T-helper 2 cell treated with Interferon-gamma antibody and Interleukin-4, amounts not matched to agents 100 ng/mL and 5 ng/mL, for 36 hours (primary cell): Measurements from ENCODE around the gene C15orf62. TPM values are rescaled to one million over a fixed set of nuclear protein-coding genes. Genes with fewer than 3 reads are reported as not detected.

Experiments
- intact Hi-C: fragments of 100-400 bp; cut with micrococcal nuclease; formaldehyde crosslinking; loops from one replicate; pipeline ENCODE4 v1.15.1; 2023
- total RNA-seq: library from RNA; stranded (reverse); gene quantifications from 2 replicates; pipeline ENCODE4 v1.2.3, GENCODE V29; 2022

C15orf62 gene
- 0.89 and 1.4 TPM in 2 replicates for total RNA-seq

GRCh38 chr15:40769274-40770146, at the start of gene C15orf62:
C15orf62 (plus strand) TSS chr15:40769980; CDS start chr15:40770496, 516 bp downstream.
- intact Hi-C loops, result no loop called here

GRCh38 chr15:40721701-40722100, 48.1 kb upstream of the C15orf62 start:
- intact Hi-C loops, result no loop called here

GRCh38 chr15:40722354-40722753, 47.4 kb upstream of the C15orf62 start:
- intact Hi-C loops, result no loop called here

GRCh38 chr15:40722934-40723333, 46.8 kb upstream of the C15orf62 start:
- intact Hi-C loops, result no loop called here

- intact Hi-C loops, result no loop called here
Observed at GRCh38 chr15:40723919-40724318, 45.9 kb upstream of the C15orf62 start.

GRCh38 chr15:40731034-40731433, 38.7 kb upstream of the C15orf62 start:
- intact Hi-C loops, result no loop called here

GRCh38 chr15:40736575-40736974, 33.2 kb upstream of the C15orf62 start:
- intact Hi-C loops, result no loop called here

- intact Hi-C loops, result no loop called here
Observed at GRCh38 chr15:40737048-40737447, 32.7 kb upstream of the C15orf62 start.

GRCh38 chr15:40739047-40739446, 30.7 kb upstream of the C15orf62 start:
- intact Hi-C loops, result no loop called here

- intact Hi-C loops, result no loop called here
Observed at GRCh38 chr15:40739854-40740253, 29.9 kb upstream of the C15orf62 start.

- intact Hi-C loops, result no loop called here
Observed at GRCh38 chr15:40743485-40743901, 26.3 kb upstream of the C15orf62 start.

GRCh38 chr15:40743921-40744814, 25.6 kb upstream of the C15orf62 start:
- intact Hi-C loops, result loop anchor here (1.0 kb wide), 1 partner anchor 11 kb away; the partner anchor contains the start of gene RMDN3

- intact Hi-C loops, result loop anchor here (1.0 kb wide), 1 partner anchor 11 kb away; the partner anchor contains the start of gene RMDN3
Observed at GRCh38 chr15:40744815-40745152, 25.0 kb upstream of the C15orf62 start.

GRCh38 chr15:40746916-40747418, 22.8 kb upstream of the C15orf62 start:
- intact Hi-C loops, result loop anchor here (2.0 kb wide), 1 partner anchor 36 kb away; no protein-coding TSS in a partner anchor

GRCh38 chr15:40747685-40748631, 21.8 kb upstream of the C15orf62 start:
- intact Hi-C loops, result loop anchor here (2.0 kb wide), 1 partner anchor 35 kb away; no protein-coding TSS in a partner anchor

GRCh38 chr15:40749151-40749630, 20.6 kb upstream of the C15orf62 start:
- intact Hi-C loops, result no loop called here

GRCh38 chr15:40750885-40751284, 18.9 kb upstream of the C15orf62 start:
- intact Hi-C loops, result no loop called here

GRCh38 chr15:40751745-40752144, 18.0 kb upstream of the C15orf62 start:
- intact Hi-C loops, result no loop called here

- intact Hi-C loops, result loop anchor here (2.0 kb wide), 1 partner anchor 186 kb away; the partner anchor contains the start of gene RPUSD2
Observed at GRCh38 chr15:40754574-40754882, 15.3 kb upstream of the C15orf62 start.
